Caco-2 (cell line): ENCODE measurements around the gene SHANK1. TPM values are rescaled to one million over a fixed set of nuclear protein-coding genes. Genes with fewer than 3 reads are reported as not detected.

Experiments
- BruUV-seq: library from RNA; stranded (reverse); fragments of 400-500 nt; replicated peaks from 2 replicates; lab custom pipeline; 2021; lab: Mats Ljungman, UMichigan
- CTCF ChIA-PET: fragments of 300-600 bp; sonication (Branson Sonifier 250); formaldehyde crosslinking; loops from one replicate; lab custom pipeline; 2022; ENCODE audit warnings: antibody characterized with exemption; lab: Charles Lee
- POLR2A ChIA-PET: fragments of 300-600 bp; sonication (Branson Sonifier 250); formaldehyde crosslinking; loops from one replicate; lab custom pipeline; 2022; ENCODE audit warnings: antibody characterized with exemption; lab: Charles Lee
- DNase-seq, 2 experiments: peaks; one replicate each; pipeline versions ENCODE4 v3.0.0 to v3.0.0-alpha.2; 2020 to 2022
- H3K27me3 ChIP-seq: replicated peaks from 2 replicates; pipeline ENCODE4 v1.6.0; 2011; ENCODE audit warnings: low read length; ENCODE audit not compliant: control insufficient read depth, insufficient read depth
- H3K36me3 ChIP-seq: 2 replicates; pipeline ENCODE4 v1.5.1; 2011; ENCODE audit warnings: low read length; ENCODE audit not compliant: control insufficient read depth, insufficient read depth
- H3K4me1 ChIP-seq: fragments of 250-450 bp; sonication (Bioruptor Pico); 2 replicates; pipeline ENCODE4 v1.5.1; 2020; ENCODE audit warnings: mild to moderate bottlenecking
- H3K4me3 ChIP-seq: 2 replicates; pipeline ENCODE4 v1.5.1; 2011; ENCODE audit warnings: low read depth, mild to moderate bottlenecking, control low read depth, low read length
- H3K9me3 ChIP-seq: fragments of 250-450 bp; sonication (Bioruptor Pico); 2 replicates; pipeline ENCODE4 v1.5.1; 2020; ENCODE audit warnings: mild to moderate bottlenecking, moderate library complexity
- H3K27ac Mint-ChIP-seq: one replicate; pipeline ENCODE4 v1.8.0; 2022; ENCODE audit warnings: mixed read lengths; ENCODE audit not compliant: unreplicated experiment
- H3K27me3 Mint-ChIP-seq: one replicate; pipeline ENCODE4 v1.8.0; 2022; ENCODE audit warnings: mixed read lengths; ENCODE audit not compliant: insufficient read depth, unreplicated experiment
- H3K36me3 Mint-ChIP-seq: one replicate; pipeline ENCODE4 v1.8.0; 2022; ENCODE audit warnings: mild to moderate bottlenecking, mixed read lengths; ENCODE audit not compliant: insufficient read depth, unreplicated experiment
- H3K4me1 Mint-ChIP-seq: one replicate; pipeline ENCODE4 v1.8.0; 2022; ENCODE audit warnings: low read depth, mixed read lengths; ENCODE audit not compliant: unreplicated experiment
- H3K4me3 Mint-ChIP-seq: one replicate; pipeline ENCODE4 v1.8.0; 2022; ENCODE audit warnings: mild to moderate bottlenecking, moderate library complexity, mixed read lengths; ENCODE audit not compliant: unreplicated experiment
- H3K9me3 Mint-ChIP-seq: one replicate; pipeline ENCODE4 v1.8.0; 2022; ENCODE audit warnings: mixed read lengths; ENCODE audit not compliant: unreplicated experiment
- CTCF ChIP-seq, 2 experiments: fragments of 200-600 bp in 1 of 2; IDR thresholded peaks; 1 replicate in 1 of 2; 2 replicates in 1 of 2; pipeline versions ENCODE4 v1.5.1 to v1.8.0; 2011 to 2022; ENCODE audit warnings: antibody characterized with exemption in 1 of 2, control low read depth in 1 of 2, inconsistent platforms in 1 of 2, low read depth in 1 of 2, low read length in 1 of 2, mild to moderate bottlenecking in 1 of 2, moderate library complexity in 1 of 2; ENCODE audit not compliant: insufficient read depth in 1 of 2, severe bottlenecking in 1 of 2, unreplicated experiment in 1 of 2
- intact Hi-C: fragments of 100-400 bp; cut with micrococcal nuclease; formaldehyde crosslinking; loops from one replicate; pipeline ENCODE4 v1.10.0; 2022; ENCODE audit not compliant: unreplicated experiment
- total RNA-seq: library from RNA; stranded (reverse); gene quantifications from 2 replicates; pipeline ENCODE4 v1.2.3, GENCODE V29; 2022

The SHANK1 gene
- total RNA-seq, 1 experiment from 2014 or later, result not detected

GRCh38 chr19:50701367-50701985, 18.1 kb downstream of the SHANK1 start:
- H3K4me3 Mint-ChIP-seq, result no peak overlapping the region
- BruUV-seq, result no TSS peak
- Histone ChIP-seq H3K27me3 (peaks cover 3% of the 10 kb centered on the region), H3K9me3 (no peaks in the 10 kb centered on the region), H3K4me1 (no peaks in the 10 kb centered on the region), H3K4me3 (no peak overlapping the region), H3K36me3 (no peaks in the 10 kb centered on the region)
- ChIA-PET CTCF (no interaction called here), POLR2A (no interaction called here)
- no peak for TF ChIP-seq CTCF (IDR thresholded peaks at IDR 0.05; ENCODE audit: insufficient read depth in 1 of 2, low read depth in 1 of 2, low read length in 1 of 2, severe bottlenecking in 1 of 2, unreplicated experiment in 1 of 2)
- H3K27ac Mint-ChIP-seq, result no peak overlapping the region
- H3K4me1 Mint-ChIP-seq, result peaks cover 7% of the 10 kb centered on the region
- intact Hi-C loops, result loop anchor here (10.0 kb wide), 2 partner anchors 167 to 347 kb away; no protein-coding TSS in a partner anchor
- H3K9me3 Mint-ChIP-seq, result no peaks in the 10 kb centered on the region
- peaks cover 27% of the 10 kb centered on the region for H3K27me3 Mint-ChIP-seq
- no peak for DNase-seq
- no peaks in the 10 kb centered on the region for H3K36me3 Mint-ChIP-seq

GRCh38 chr19:50697414-50698124, 22.0 kb downstream of the SHANK1 start:
- H3K4me3 ChIP-seq, result no peak overlapping the region
- DNase-seq, result no peak
- peaks cover 26% of the 10 kb centered on the region for H3K27me3 Mint-ChIP-seq
- POLR2A ChIA-PET, result no interaction called here
- H3K9me3 Mint-ChIP-seq, result no peaks in the 10 kb centered on the region
- CTCF ChIA-PET, result interaction anchor here (0.5 to 1.1 kb wide), 2 partner anchors 24 to 91 kb away, joined by 4 to 8 read pairs; no protein-coding TSS in a partner anchor
- no peaks in the 10 kb centered on the region for H3K36me3 ChIP-seq
- no peak overlapping the region for H3K27ac Mint-ChIP-seq
- H3K9me3 ChIP-seq, result no peaks in the 10 kb centered on the region
- H3K4me1 ChIP-seq, result no peaks in the 10 kb centered on the region
- no TSS peak for BruUV-seq
- peaks cover 3% of the 10 kb centered on the region for H3K27me3 ChIP-seq
- TF ChIP-seq CTCF (IDR thresholded peaks at IDR 0.05; ENCODE audit: insufficient read depth in 1 of 2, low read depth in 1 of 2, low read length in 1 of 2, severe bottlenecking in 1 of 2, unreplicated experiment in 1 of 2), result no peak
- H3K36me3 Mint-ChIP-seq, result no peaks in the 10 kb centered on the region
- no peak overlapping the region for H3K4me3 Mint-ChIP-seq
- no peaks in the 10 kb centered on the region for H3K4me1 Mint-ChIP-seq
- intact Hi-C loops, result no loop called here

GRCh38 chr19:50696094-50696483, 23.5 kb downstream of the SHANK1 start:
- Histone ChIP-seq H3K9me3 (no peaks in the 10 kb centered on the region), H3K4me1 (no peaks in the 10 kb centered on the region), H3K27me3 (0 out of 2 replicates have a peak, but pooled peaks cover 1% of the 10 kb centered on the region), H3K4me3 (no peak overlapping the region), H3K36me3 (no peaks in the 10 kb centered on the region)
- ChIA-PET CTCF (interaction anchor here (0.8 kb wide), 1 partner anchor 10 kb away, joined by 4 read pairs; no protein-coding TSS in a partner anchor), POLR2A (no interaction called here)
- BruUV-seq, result no TSS peak
- Mint-ChIP-seq H3K4me1 (no peaks in the 10 kb centered on the region), H3K27ac (no peak overlapping the region), H3K36me3 (no peaks in the 10 kb centered on the region), H3K27me3 (peaks cover 31% of the 10 kb centered on the region), H3K9me3 (no peaks in the 10 kb centered on the region), H3K4me3 (no peak overlapping the region)
- no peak for TF ChIP-seq CTCF (IDR thresholded peaks at IDR 0.05; ENCODE audit: insufficient read depth in 1 of 2, low read depth in 1 of 2, low read length in 1 of 2, severe bottlenecking in 1 of 2, unreplicated experiment in 1 of 2)
- no peak for DNase-seq
- intact Hi-C loops, result no loop called here
